Subcutaneous adipose tissue (tissue), 4 donors: Measurements from ENCODE around the gene DBH. TPM values are rescaled to one million over a fixed set of nuclear protein-coding genes. Genes with fewer than 3 reads are reported as not detected.

Source experiments
- total RNA-seq, 4 donors: library from RNA; depleted of rRNA; stranded (reverse); fragments of >200 nt; gene quantifications; one replicate each; pipeline ENCODE4 v1.1.0, GENCODE V29; 2016
- TF ChIP-seq, protein P1 (sequence below): fragments of 450-650 bp; IDR thresholded peaks from one replicate; pipeline ENCODE4 v1.5.1; 2016; ENCODE audit warnings: low read depth, mild to moderate bottlenecking, control low read depth, antibody characterized with exemption, moderate library complexity

Gene DBH
- not detected for total RNA-seq

DNA sequence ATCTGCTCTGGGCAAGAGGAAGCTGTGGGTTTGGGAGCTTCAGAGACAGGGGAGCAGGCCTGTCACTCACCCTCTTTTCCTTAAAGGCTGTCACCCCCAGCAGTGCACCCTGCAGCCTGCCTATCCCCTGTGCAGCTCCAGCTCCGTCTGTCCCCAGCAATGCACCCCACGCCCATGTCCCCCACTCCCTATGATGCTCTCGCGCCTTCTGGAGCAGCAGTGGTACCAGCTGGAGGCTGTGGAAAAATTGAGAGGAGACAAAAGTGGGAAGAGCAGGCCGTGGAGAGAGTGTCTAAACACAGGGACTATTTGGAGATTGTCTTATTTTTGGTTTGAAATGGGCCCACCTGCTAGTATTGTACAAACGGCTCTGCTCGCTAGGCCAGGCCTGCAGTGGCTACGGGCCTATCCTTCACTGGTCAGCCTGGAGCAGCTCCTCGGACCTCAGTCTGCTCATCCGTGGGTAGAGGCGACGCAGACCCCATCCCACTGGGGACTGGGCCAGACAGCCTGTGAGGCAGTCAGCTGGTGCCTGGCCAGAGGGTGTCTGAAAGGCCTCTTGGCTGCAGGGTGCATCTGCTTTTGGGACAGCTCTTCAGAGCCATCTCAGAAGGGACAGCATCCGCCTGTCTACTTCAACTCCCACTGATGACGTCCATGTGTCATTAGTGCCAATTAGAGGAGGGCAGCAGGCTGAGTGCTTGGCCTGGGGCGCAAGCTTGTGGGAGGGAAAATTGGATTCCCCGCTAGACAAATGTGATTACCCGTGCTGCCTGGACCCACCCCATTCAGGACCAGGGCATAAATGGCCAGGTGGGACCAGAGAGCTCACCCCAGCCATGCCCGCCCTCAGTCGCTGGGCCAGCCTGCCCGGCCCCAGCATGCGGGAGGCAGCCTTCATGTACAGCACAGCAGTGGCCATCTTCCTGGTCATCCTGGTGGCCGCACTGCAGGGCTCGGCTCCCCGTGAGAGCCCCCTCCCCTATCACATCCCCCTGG lies at the start of gene DBH:
DBH (plus strand) TSS at position 831 of the 999 bp plus-strand sequence; CDS start at position 840, 9 bp downstream.
- TF ChIP-seq, protein P1, sequence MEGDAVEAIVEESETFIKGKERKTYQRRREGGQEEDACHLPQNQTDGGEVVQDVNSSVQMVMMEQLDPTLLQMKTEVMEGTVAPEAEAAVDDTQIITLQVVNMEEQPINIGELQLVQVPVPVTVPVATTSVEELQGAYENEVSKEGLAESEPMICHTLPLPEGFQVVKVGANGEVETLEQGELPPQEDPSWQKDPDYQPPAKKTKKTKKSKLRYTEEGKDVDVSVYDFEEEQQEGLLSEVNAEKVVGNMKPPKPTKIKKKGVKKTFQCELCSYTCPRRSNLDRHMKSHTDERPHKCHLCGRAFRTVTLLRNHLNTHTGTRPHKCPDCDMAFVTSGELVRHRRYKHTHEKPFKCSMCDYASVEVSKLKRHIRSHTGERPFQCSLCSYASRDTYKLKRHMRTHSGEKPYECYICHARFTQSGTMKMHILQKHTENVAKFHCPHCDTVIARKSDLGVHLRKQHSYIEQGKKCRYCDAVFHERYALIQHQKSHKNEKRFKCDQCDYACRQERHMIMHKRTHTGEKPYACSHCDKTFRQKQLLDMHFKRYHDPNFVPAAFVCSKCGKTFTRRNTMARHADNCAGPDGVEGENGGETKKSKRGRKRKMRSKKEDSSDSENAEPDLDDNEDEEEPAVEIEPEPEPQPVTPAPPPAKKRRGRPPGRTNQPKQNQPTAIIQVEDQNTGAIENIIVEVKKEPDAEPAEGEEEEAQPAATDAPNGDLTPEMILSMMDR = no peak

DNA sequence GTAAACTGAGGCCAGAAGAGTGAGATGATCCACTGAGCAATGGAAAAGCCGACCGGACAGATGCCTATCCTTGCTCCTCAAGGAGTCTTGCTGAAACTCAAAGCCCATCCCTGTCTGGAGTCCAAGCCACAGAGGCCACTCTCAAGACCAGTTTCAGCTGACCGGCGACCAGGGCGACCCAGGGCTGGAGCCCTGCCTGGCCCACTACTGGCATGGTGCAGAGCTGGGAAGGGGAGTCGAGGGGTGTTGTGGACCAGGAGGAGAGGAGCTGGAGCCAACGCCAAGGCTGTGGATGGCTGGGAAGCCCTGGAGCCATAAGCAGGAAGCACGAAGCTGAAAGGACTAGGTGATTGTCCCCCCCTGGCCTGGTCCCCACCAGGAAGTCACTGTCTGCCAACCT lies 49.1 kb upstream of the DBH start:
- TF ChIP-seq, protein P1 = no peak

GRCh38 chr9:133587466-133587865 lies 48.7 kb upstream of the DBH start:
- TF ChIP-seq, protein P1 = no peak

DNA sequence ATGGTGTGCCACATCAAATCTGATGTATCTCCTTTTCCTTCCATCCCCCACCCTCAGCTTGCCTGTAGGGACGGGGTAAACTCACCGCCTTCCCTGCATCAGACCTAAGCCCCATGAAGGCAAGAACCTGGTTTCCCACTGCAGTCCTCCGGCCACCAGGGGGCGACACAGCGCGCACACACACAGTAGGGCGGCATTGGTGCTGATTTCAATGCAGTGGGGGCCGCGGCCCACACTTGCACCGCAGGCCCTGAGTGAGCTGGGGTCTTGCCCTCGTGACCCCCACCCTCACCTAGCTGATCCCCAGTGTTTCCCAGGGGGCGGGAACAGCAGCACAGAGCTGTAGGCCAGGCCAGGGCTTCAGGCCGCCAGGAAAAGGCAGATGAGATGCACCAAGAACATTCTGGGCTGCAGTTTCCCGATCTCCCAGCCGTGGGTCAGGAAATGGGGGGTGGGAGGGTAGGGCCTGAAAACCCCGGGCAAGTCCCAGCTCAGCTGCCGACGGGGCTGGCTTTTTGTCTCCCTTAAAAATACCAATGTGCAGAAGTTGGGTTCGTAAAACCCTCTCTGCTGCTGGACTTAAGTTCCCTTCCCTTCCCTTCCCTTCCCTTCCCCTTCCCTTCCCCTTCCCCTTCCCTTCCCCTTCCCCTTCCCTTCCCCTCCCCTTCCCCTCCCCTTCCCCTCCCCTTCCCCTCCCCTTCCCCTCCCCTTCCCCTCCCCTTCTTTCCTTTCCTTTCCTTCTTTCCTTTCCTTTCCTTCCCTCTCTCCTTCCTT lies 46.5 kb upstream of the DBH start:
- TF ChIP-seq, protein P1 = no peak

GRCh38 chr9:133590231-133590855 lies 45.8 kb upstream of the DBH start:
- TF ChIP-seq, protein P1 = no peak

GRCh38 chr9:133591116-133591910 lies 44.9 kb upstream of the DBH start:
- TF ChIP-seq, protein P1 = no peak
